Loucy (cell line): ENCODE results near the gene VAV3.

Experiments used
- CTCF ChIP-seq: fragments of 200-600 bp; sonication (generic); conservative IDR thresholded peaks from 2 replicates; pipeline ENCODE4 v1.5.1; 2014; ENCODE audit warnings: mild to moderate bottlenecking, antibody characterized with exemption, low read length
- EZH2phosphoT487 ChIP-seq: fragments of 200-600 bp; IDR thresholded peaks from 2 replicates; pipeline ENCODE4 v1.6.1; 2018; ENCODE audit warnings: antibody characterized with exemption, mild to moderate bottlenecking, moderate library complexity, borderline replicate concordance

- TF ChIP-seq CTCF (no peak), EZH2phosphoT487 (no peak)
These were observed 429.9 kb downstream of the VAV3 start for GRCh38 chr1:107535091-107535490.
